IMR-90 (cell line): Measurements from ENCODE around the gene HNRNPAB. TPM values are rescaled to one million over a fixed set of nuclear protein-coding genes. Genes with fewer than 3 reads are reported as not detected.

Experiments used
- ATAC-seq: fragments of 200-7000 bp; cut with Tn5 transposase; 2 replicates; pipeline ENCODE4 v1.9.1; 2020; ENCODE audit warnings: low read depth, mild to moderate bottlenecking, moderate library complexity
- BruUV-seq: library from RNA; stranded (reverse); fragments of 400-500 nt; replicated peaks from 2 replicates; lab custom pipeline; 2021; lab: Mats Ljungman, UMichigan
- CTCF ChIA-PET: fragments of 300-600 bp; formaldehyde crosslinking; extraction: SDS; loops from one replicate; lab custom pipeline; 2021; ENCODE audit warnings: antibody characterized with exemption; lab: Yijun Ruan, JAX
- POLR2A ChIA-PET: fragments of 300-600 bp; sonication (Branson Sonifier 250); formaldehyde crosslinking; loops from one replicate; lab custom pipeline; 2022; ENCODE audit warnings: antibody characterized with exemption; ENCODE audit not compliant: unreplicated experiment; lab: Charles Lee
- DNase-seq: peaks from one replicate; pipeline ENCODE4 v3.0.0; 2013
- H2AFZ ChIP-seq: replicated peaks from 2 replicates; pipeline ENCODE3; 2013; ENCODE audit warnings: low read length, mild to moderate bottlenecking; ENCODE audit not compliant: poor library complexity
- H2AK5ac ChIP-seq: 2 replicates; pipeline ENCODE4 v1.6.1; 2013; ENCODE audit warnings: low read depth, low read length, inconsistent platforms
- H2AK9ac ChIP-seq: replicated peaks from 2 replicates; pipeline ENCODE3; 2013; ENCODE audit warnings: mild to moderate bottlenecking, low read depth, low read length, moderate library complexity; ENCODE audit not compliant: poor library complexity
- H2BK120ac ChIP-seq: 2 replicates; pipeline ENCODE4 v1.6.1; 2013; ENCODE audit warnings: low read depth, low read length, inconsistent platforms
- H2BK15ac ChIP-seq: 3 replicates; pipeline ENCODE4 v1.6.1; 2013; ENCODE audit warnings: low read depth, low read length, inconsistent platforms
- H2BK20ac ChIP-seq: 2 replicates; pipeline ENCODE4 v1.6.1; 2013; ENCODE audit warnings: low read depth, mild to moderate bottlenecking, inconsistent platforms, low read length, moderate library complexity
- H2BK5ac ChIP-seq: 2 replicates; pipeline ENCODE4 v1.6.1; 2013; ENCODE audit warnings: mild to moderate bottlenecking, low read depth, low read length, inconsistent platforms; ENCODE audit not compliant: poor library complexity, severe bottlenecking
- H3K14ac ChIP-seq: replicated peaks from 2 replicates; pipeline ENCODE4 v1.6.1; 2013; ENCODE audit warnings: low read depth, low read length, inconsistent platforms
- H3K18ac ChIP-seq: 2 replicates; pipeline ENCODE4 v1.6.1; 2013; ENCODE audit warnings: low read depth, low read length, control low read depth
- H3K23ac ChIP-seq: 2 replicates; pipeline ENCODE4 v1.6.1; 2013; ENCODE audit warnings: low read depth, low read length, inconsistent platforms
- H3K27ac ChIP-seq: 2 replicates; pipeline ENCODE4 v1.5.1; 2013; ENCODE audit warnings: mild to moderate bottlenecking, control low read depth, low read length; ENCODE audit not compliant: insufficient read depth
- H3K27me3 ChIP-seq: 2 replicates; pipeline ENCODE4 v1.6.1; 2013; ENCODE audit warnings: low read length; ENCODE audit not compliant: control insufficient read depth, insufficient read depth
- H3K36me3 ChIP-seq: 2 replicates; pipeline ENCODE4 v1.6.1; 2013; ENCODE audit warnings: low read length, mixed read lengths; ENCODE audit not compliant: control insufficient read depth, insufficient read depth
- H3K4ac ChIP-seq: 2 replicates; pipeline ENCODE4 v1.6.1; 2013; ENCODE audit warnings: low read depth, low read length, inconsistent platforms
- H3K4me1 ChIP-seq: 2 replicates; pipeline ENCODE4 v1.6.1; 2013; ENCODE audit warnings: low read length, mixed read lengths; ENCODE audit not compliant: control insufficient read depth, insufficient read depth
- H3K4me2 ChIP-seq: 2 replicates; pipeline ENCODE4 v1.6.1; 2013; ENCODE audit warnings: low read depth, mild to moderate bottlenecking, control low read depth, low read length, moderate library complexity
- H3K4me3 ChIP-seq: 2 replicates; pipeline ENCODE4 v1.5.1; 2013; ENCODE audit warnings: low read depth, mild to moderate bottlenecking, control low read depth, low read length, moderate library complexity; ENCODE audit not compliant: insufficient read depth
- H3K56ac ChIP-seq: 2 replicates; pipeline ENCODE4 v1.6.1; 2013; ENCODE audit warnings: low read length, inconsistent platforms; ENCODE audit not compliant: insufficient read depth; ENCODE audit errors: extremely low read depth
- H3K79me1 ChIP-seq, 2 experiments: 2 replicates each; pipeline ENCODE4 v1.6.1; 2013; ENCODE audit warnings: low read length in 2 of 2, inconsistent platforms in 1 of 2, low read depth in 1 of 2
- H3K9ac ChIP-seq: 2 replicates; pipeline ENCODE4 v1.6.1; 2013; ENCODE audit warnings: low read depth, low read length, control low read depth
- H3K9me1 ChIP-seq: 2 replicates; pipeline ENCODE4 v1.6.1; 2013; ENCODE audit warnings: low read length, inconsistent platforms; ENCODE audit not compliant: insufficient read depth
- H3K9me3 ChIP-seq: 2 replicates; pipeline ENCODE4 v1.6.1; 2013; ENCODE audit warnings: low read length; ENCODE audit not compliant: control insufficient read depth, insufficient read depth
- H4K20me1 ChIP-seq: 2 replicates; pipeline ENCODE4 v1.6.1; 2013; ENCODE audit warnings: low read length, inconsistent platforms; ENCODE audit not compliant: insufficient read depth
- H4K5ac ChIP-seq: 2 replicates; pipeline ENCODE4 v1.6.1; 2013; ENCODE audit warnings: mild to moderate bottlenecking, low read depth, low read length, control low read depth
- H4K8ac ChIP-seq, 2 experiments: 2 replicates each; pipeline ENCODE4 v1.6.1; 2013; ENCODE audit warnings: low read depth in 2 of 2, low read length in 2 of 2, control low read depth in 1 of 2, inconsistent platforms in 1 of 2
- H4K91ac ChIP-seq: 2 replicates; pipeline ENCODE4 v1.6.1; 2013; ENCODE audit warnings: low read depth, low read length, inconsistent platforms; ENCODE audit not compliant: insufficient read depth
- BHLHE40 ChIP-seq: fragments of 150-350 bp; IDR thresholded peaks from 2 replicates; pipeline ENCODE4 v1.6.1; 2016; ENCODE audit warnings: mild to moderate bottlenecking, low read depth, low read length
- CEBPB ChIP-seq: IDR thresholded peaks from 2 replicates; pipeline ENCODE4 v1.6.1; 2012; ENCODE audit warnings: low read depth, low read length, improper control_type of control experiment
- CHD1 ChIP-seq: IDR thresholded peaks from 2 replicates; pipeline ENCODE4 v1.6.1; 2012; ENCODE audit warnings: low read depth, low read length, improper control_type of control experiment
- CTCF ChIP-seq: conservative IDR thresholded peaks from 2 replicates; pipeline ENCODE4 v1.5.1; 2012; ENCODE audit warnings: mild to moderate bottlenecking, low read depth, low read length, improper control_type of control experiment
- ELK1 ChIP-seq: fragments of 150-350 bp; IDR thresholded peaks from 2 replicates; pipeline ENCODE4 v1.6.1; 2016; ENCODE audit warnings: low read depth, mild to moderate bottlenecking, low read length, moderate library complexity, borderline replicate concordance
- FOS ChIP-seq: fragments of 150-350 bp; IDR thresholded peaks from 2 replicates; pipeline ENCODE4 v1.6.1; 2016; ENCODE audit warnings: low read depth, low read length
- MAFK ChIP-seq: IDR thresholded peaks from 2 replicates; pipeline ENCODE4 v1.6.1; 2012; ENCODE audit warnings: low read depth, low read length, improper control_type of control experiment
- MAZ ChIP-seq: IDR thresholded peaks from 2 replicates; pipeline ENCODE4 v1.6.1; 2012; ENCODE audit warnings: low read depth, mild to moderate bottlenecking, low read length, improper control_type of control experiment, moderate library complexity, borderline replicate concordance
- MXI1 ChIP-seq: IDR thresholded peaks from 2 replicates; pipeline ENCODE4 v1.6.1; 2012; ENCODE audit warnings: low read depth, mild to moderate bottlenecking, low read length, moderate library complexity, borderline replicate concordance
- NFE2L2 ChIP-seq: fragments of 150-350 bp; IDR thresholded peaks from 2 replicates; pipeline ENCODE4 v1.6.1; 2016; ENCODE audit warnings: low read depth, mild to moderate bottlenecking, low read length
- POLR2A ChIP-seq: IDR thresholded peaks from 2 replicates; pipeline ENCODE4 v1.6.1; 2012; ENCODE audit warnings: mild to moderate bottlenecking, low read depth, low read length
- RAD21 ChIP-seq: IDR thresholded peaks from 2 replicates; pipeline ENCODE4 v1.6.1; 2012; ENCODE audit warnings: low read length, improper control_type of control experiment
- RCOR1 ChIP-seq: IDR thresholded peaks from 2 replicates; pipeline ENCODE4 v1.6.1; 2012; ENCODE audit warnings: mild to moderate bottlenecking, low read length, improper control_type of control experiment; ENCODE audit not compliant: insufficient replicate concordance
- RFX5 ChIP-seq: IDR thresholded peaks from 2 replicates; pipeline ENCODE4 v1.8.0; 2012; ENCODE audit warnings: low read depth, mild to moderate bottlenecking, low read length, moderate library complexity
- SMC3 ChIP-seq: fragments of 150-350 bp; IDR thresholded peaks from 2 replicates; pipeline ENCODE4 v1.6.1; 2016; ENCODE audit warnings: low read depth, mild to moderate bottlenecking, antibody characterized with exemption, low read length, moderate library complexity
- WGBS, 2 experiments: methylation state at CpG; one replicate each; pipeline versions ENCODE4 v1.1.5 to v1.1.7; 2013; ENCODE audit warnings: missing lambda C conversion rate in 2 of 2; ENCODE audit not compliant: insufficient read length in 1 of 2; ENCODE audit errors: extremely low coverage in 2 of 2; 5-methylcytosine and 5-hydroxymethylcytosine counted together
- dilution Hi-C: fragments of 300-500 bp; cut with HindIII; formaldehyde crosslinking; loops from one replicate; pipeline ENCODE4 v1.14.3; 2018; ENCODE audit warnings: low sequenced_read_pairs; ENCODE audit not compliant: unreplicated experiment
- in situ Hi-C: fragments of 300-500 bp; cut with MboI; formaldehyde crosslinking; loops from 3 replicates; pipeline ENCODE4 v1.14.3; 2019; ENCODE audit warnings: low sequenced_read_pairs, inconsistent platforms, mixed read lengths
- intact Hi-C: fragments of 100-400 bp; cut with micrococcal nuclease; formaldehyde crosslinking; loops from 2 replicates; pipeline ENCODE4 v1.10.0; 2022
- polyA plus RNA-seq, 3 experiments: library from polyadenylated mRNA; depleted of rRNA; stranded (reverse); fragments of >200 nt; gene quantifications; 2 replicates each; pipeline ENCODE4 v1.2.3, GENCODE V29; 2012; ENCODE audit warnings: low replicate concordance in 1 of 3
- total RNA-seq: library from RNA; depleted of rRNA; stranded (reverse); fragments of >200 nt; gene quantifications from 2 replicates; pipeline ENCODE4 v1.2.3, GENCODE V29; 2012
- TF ChIP-seq, protein P1 (sequence below): fragments of 150-350 bp; IDR thresholded peaks from 2 replicates; pipeline ENCODE4 v1.6.1; 2017; ENCODE audit warnings: mild to moderate bottlenecking, antibody characterized with exemption, low read length, low read depth

Gene HNRNPAB
- total and polyA plus RNA-seq, 2 of the 4 experiments (the other 2 are of a cell fraction), result 32.1 to 128 TPM

GRCh38 chr5:178196281-178196812, 8.0 kb upstream of the HNRNPAB start:
- CTCF ChIA-PET, result interaction anchor here (0.6 to 1.2 kb wide), 2 partner anchors 10 to 12 kb away, joined by 3 read pairs; no protein-coding TSS in a partner anchor
- H3K4me1 ChIP-seq, result no peaks in the 10 kb centered on the region
- H4K91ac ChIP-seq, result no peak overlapping the region
- H3K79me1 ChIP-seq, result no peaks in the 10 kb centered on the region
- H3K4me3 ChIP-seq, result no peak overlapping the region
- H3K4me2 ChIP-seq, result no peak overlapping the region
- no peaks in the 10 kb centered on the region for H4K20me1 ChIP-seq
- H2AFZ ChIP-seq, result no peak overlapping the region
- H3K18ac ChIP-seq, result no peak overlapping the region
- no peak overlapping the region for H2BK20ac ChIP-seq
- no peak overlapping the region for H4K5ac ChIP-seq
- intact Hi-C loops, result no loop called here
- DNase-seq, result no peak
- H2AK9ac ChIP-seq, result no peak overlapping the region
- no peak overlapping the region for H2BK5ac ChIP-seq
- BruUV-seq, result no TSS peak
- TF ChIP-seq, protein P1, sequence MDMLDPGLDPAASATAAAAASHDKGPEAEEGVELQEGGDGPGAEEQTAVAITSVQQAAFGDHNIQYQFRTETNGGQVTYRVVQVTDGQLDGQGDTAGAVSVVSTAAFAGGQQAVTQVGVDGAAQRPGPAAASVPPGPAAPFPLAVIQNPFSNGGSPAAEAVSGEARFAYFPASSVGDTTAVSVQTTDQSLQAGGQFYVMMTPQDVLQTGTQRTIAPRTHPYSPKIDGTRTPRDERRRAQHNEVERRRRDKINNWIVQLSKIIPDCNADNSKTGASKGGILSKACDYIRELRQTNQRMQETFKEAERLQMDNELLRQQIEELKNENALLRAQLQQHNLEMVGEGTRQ, result no peak
- no peak for TF ChIP-seq FOS
- no peak for TF ChIP-seq ELK1
- no peak for TF ChIP-seq MXI1
- no peak for TF ChIP-seq NFE2L2
- TF ChIP-seq RCOR1, result no peak
- TF ChIP-seq SMC3, result no peak
- no peak for TF ChIP-seq BHLHE40
- TF ChIP-seq CHD1, result no peak
- TF ChIP-seq RFX5, result no peak
- TF ChIP-seq RAD21, result no peak
- TF ChIP-seq MAZ, result no peak
- TF ChIP-seq POLR2A, result no peak
- no peak for TF ChIP-seq CTCF
- no peak for TF ChIP-seq CEBPB
- TF ChIP-seq MAFK, result no peak
- no peaks in the 10 kb centered on the region for H3K36me3 ChIP-seq
- H2BK15ac ChIP-seq, result no peak overlapping the region
- no peak overlapping the region for H3K27ac ChIP-seq
- ATAC-seq, result no peak; the same call in 1 of the 2 replicates
- no peaks in the 10 kb centered on the region for H3K9me1 ChIP-seq
- in situ Hi-C loops, result no loop called here
- H2AK5ac ChIP-seq, result no peak overlapping the region
- dilution Hi-C loops, result no loop called here
- POLR2A ChIA-PET, result no interaction called here
- no peak overlapping the region for H3K23ac ChIP-seq
- H4K8ac ChIP-seq, result no peak overlapping the region
- H3K56ac ChIP-seq, result no peak overlapping the region
- no peak overlapping the region for H3K9ac ChIP-seq
- H3K27me3 ChIP-seq, result peaks cover 23% of the 10 kb centered on the region; the same call in 1 of the 2 replicates
- no peak overlapping the region for H3K14ac ChIP-seq
- no peak overlapping the region for H3K4ac ChIP-seq
- H3K9me3 ChIP-seq, result peaks cover 5% of the 10 kb centered on the region; the same call in 1 of the 2 replicates
- WGBS, 2 experiments, result no CpG with 5 or more reads among the region's 7 CpGs
- no peak overlapping the region for H2BK120ac ChIP-seq
